Subcutaneous abdominal adipose tissue (tissue), 5 donors: ENCODE results near the gene HSD3B1.

ENCODE experiments used
- H3K27ac ChIP-seq: one replicate; pipeline ENCODE4 v1.7.0; 2013; ENCODE audit warnings: low read depth, mild to moderate bottlenecking, inconsistent platforms, low read length, moderate library complexity
- H3K27me3 ChIP-seq, 5 donors: one replicate each; pipeline ENCODE4 v1.7.0; 2013; ENCODE audit warnings: low read length in 5 of 5, inconsistent platforms in 1 of 5; ENCODE audit not compliant: control insufficient read depth in 5 of 5, insufficient read depth in 4 of 5
- H3K36me3 ChIP-seq, 5 donors: one replicate each; pipeline ENCODE4 v1.7.0; 2013; ENCODE audit warnings: low read length in 5 of 5; ENCODE audit not compliant: control insufficient read depth in 5 of 5, insufficient read depth in 5 of 5
- H3K4me1 ChIP-seq, 5 donors: one replicate each; pipeline ENCODE4 v1.7.0; 2013; ENCODE audit warnings: low read length in 5 of 5, mild to moderate bottlenecking in 3 of 5, moderate library complexity in 1 of 5; ENCODE audit not compliant: control insufficient read depth in 5 of 5, insufficient read depth in 5 of 5
- H3K4me3 ChIP-seq, 5 donors: one replicate each; pipeline ENCODE4 v1.7.0; 2013; ENCODE audit warnings: low read length in 5 of 5, low read depth in 1 of 5
- H3K9ac ChIP-seq, 5 donors: one replicate each; pipeline ENCODE4 v1.7.0; 2013; ENCODE audit warnings: low read length in 5 of 5, mild to moderate bottlenecking in 4 of 5, moderate library complexity in 3 of 5
- H3K9me3 ChIP-seq, 5 donors: one replicate each; pipeline ENCODE4 v1.7.0; 2013; ENCODE audit warnings: low read length in 5 of 5; ENCODE audit not compliant: control insufficient read depth in 5 of 5
- donor health status: healthy.
- donor health status: healthy.
- donor health status: healthy.
- donor health status: healthy.
- donor health status: healthy.

The HSD3B1 gene

DNA sequence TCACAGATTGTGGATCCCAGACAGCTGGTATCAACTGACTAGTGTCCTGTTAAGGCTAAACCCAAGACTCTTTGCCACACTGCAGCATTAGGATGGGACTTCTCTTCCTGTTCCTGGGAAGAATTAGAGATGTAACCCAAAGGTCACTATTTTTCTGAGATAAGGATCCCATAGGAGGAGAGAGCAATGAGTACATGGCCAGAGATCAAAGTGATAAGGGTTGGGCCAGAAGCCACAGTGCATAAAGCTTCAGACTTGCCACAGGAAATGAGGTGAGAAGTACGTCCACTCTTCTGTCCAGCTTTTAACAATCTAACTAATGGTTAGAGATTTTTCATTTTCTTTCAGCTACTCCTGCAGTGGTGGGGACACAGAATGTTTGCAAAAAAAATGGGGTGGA lies at the start of gene HSD3B1:
Gene HSD3B1 (plus strand): TSS at position 270 of the 400 bp plus-strand sequence. CDS start 267 bp downstream, outside the sequence.
- Histone ChIP-seq H3K4me1 (peaks cover 0 to 6% (median 3%) of the 10 kb centered on the region in 5 donors), H3K4me3 (no peak within 1 kb of the TSS), H3K9ac (no peak within 1 kb of the TSS), H3K36me3 (no peaks in the 10 kb centered on the region), H3K9me3 (no peaks in the 10 kb centered on the region), H3K27ac (no peak within 1 kb of the TSS), H3K27me3 (no peaks in the 10 kb centered on the region)

DNA sequence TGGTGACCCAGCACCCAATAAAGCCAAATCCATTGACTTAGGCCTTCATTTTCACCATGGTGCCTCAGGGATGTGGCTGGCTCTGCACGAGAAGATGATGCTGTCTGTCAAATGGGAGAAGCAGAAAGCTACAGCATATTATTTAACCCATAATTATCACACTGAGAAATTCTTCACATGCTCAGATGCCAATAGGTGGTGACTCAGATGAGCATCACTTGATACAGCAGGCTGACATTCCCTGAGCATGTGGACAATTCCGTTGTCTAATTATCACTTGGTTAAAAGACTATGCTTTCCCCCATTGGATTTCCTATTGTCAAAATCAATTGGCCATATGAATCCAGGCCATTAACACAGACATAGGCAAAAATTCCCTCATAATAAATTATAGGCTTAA lies 44.0 kb upstream of the HSD3B1 start:
- Histone ChIP-seq H3K36me3 (no peaks in the 10 kb centered on the region), H3K4me1 (peaks cover 0 to 11% (median 8%) of the 10 kb centered on the region in 5 donors), H3K9ac (no peak overlapping the region), H3K9me3 (no peaks in the 10 kb centered on the region), H3K27me3 (no peaks in the 10 kb centered on the region), H3K4me3 (no peak overlapping the region), H3K27ac (no peak overlapping the region)

DNA sequence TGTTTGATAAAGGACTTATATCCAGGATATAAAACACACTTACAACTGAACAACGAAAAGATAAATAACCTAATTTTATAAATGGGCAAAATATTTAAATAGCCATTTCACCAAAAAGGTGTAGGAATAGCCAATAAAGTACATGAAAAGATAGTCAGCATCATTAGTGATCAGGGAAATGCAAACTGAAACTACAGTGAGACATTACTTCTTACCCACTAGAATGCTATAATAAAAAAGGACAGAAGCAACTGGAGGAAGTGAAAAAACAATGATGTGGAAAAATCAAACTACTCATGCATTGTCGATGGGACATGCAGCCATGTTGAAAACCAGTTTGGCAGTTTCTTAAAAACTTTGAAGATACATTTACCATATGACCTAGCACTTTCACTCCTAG lies 43.4 kb upstream of the HSD3B1 start:
- Histone ChIP-seq H3K27me3 (no peaks in the 10 kb centered on the region), H3K4me3 (no peak overlapping the region), H3K9me3 (no peaks in the 10 kb centered on the region), H3K9ac (no peak overlapping the region), H3K36me3 (no peaks in the 10 kb centered on the region), H3K4me1 (peaks cover 2 to 14% (median 8%) of the 10 kb centered on the region in 5 donors), H3K27ac (no peak overlapping the region)

DNA sequence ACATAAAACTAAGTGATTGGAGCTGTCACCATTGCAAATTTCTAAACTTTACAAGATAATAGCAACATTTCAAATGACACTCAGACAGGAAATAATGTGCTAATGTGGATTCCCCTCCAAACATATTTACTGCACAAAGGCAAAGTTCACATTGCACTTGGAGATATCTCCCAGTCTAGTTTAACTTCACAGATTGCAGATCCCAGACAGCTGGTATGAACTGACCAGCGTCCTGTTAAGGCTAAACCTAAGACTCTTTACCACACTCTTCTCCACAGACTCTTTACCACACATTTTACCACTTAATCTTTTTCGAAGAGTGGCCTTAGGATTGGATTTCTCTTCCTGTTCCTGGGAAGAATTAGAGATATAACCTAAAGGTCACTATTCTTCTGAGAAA lies 40.6 kb upstream of the HSD3B1 start:
- Histone ChIP-seq H3K4me3 (no peak overlapping the region), H3K4me1 (peaks cover 2 to 14% (median 8%) of the 10 kb centered on the region in 5 donors), H3K27me3 (no peaks in the 10 kb centered on the region), H3K27ac (no peak overlapping the region), H3K36me3 (no peaks in the 10 kb centered on the region), H3K9ac (no peak overlapping the region), H3K9me3 (no peaks in the 10 kb centered on the region)

DNA sequence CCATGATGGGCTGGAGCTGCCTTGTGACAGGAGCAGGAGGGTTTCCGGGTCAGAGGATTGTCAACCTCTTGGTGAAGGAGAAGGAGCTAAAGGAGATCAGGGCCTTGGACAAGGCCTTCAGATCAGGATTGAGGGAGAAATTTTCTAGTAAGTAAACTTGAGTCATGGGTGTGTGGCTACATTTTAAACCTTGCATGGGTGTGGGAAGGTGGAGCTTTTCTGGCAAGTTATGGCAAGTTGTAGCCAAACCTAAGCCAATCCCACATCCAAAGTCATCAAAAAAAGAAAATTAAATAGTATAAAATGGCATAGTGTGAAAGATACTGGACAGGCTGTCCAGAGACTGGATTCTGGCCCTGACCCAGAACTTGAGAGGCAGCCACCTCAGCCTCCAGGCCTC lies 39.8 kb upstream of the HSD3B1 start:
- Histone ChIP-seq H3K4me3 (no peak overlapping the region), H3K27ac (no peak overlapping the region), H3K9me3 (no peaks in the 10 kb centered on the region)

DNA sequence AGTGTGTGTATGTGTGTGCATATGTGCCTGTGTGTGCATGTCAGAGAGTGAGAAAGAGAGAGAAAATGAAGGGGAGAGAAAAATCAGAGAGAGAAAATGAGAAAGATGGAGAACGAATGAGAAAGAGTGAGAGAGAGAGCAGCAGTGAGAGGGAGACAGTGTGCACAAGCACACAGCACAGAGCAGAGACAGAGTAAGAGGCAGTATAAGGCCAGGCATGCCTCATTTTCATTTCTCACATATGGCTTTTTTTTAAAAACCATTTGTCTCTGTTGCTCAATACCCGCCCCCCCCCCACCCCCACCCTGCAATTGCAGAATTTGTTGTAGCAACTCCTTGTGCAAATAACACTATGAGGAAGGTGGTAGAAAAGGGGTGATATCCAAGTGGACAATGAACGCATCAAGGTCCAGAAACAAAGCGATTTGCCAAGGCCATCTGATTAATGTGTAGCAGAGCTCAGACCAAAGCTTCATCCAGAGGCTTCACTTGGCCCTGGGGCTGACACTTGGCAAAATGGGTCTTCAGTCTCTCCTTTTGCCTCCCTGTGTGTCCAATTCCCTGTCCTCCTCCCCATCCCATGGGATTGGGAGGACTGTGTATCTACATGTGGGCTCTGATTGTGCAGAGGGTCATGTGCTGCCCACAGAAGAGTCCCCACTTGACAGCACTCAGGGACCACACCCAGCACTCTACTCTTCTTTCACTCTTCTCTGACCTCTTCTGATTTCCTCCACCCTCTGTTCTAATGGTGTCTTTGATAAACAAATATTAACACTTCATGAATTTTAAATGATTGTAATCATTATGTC lies 38.9 kb upstream of the HSD3B1 start:
- Histone ChIP-seq H3K36me3 (no peaks in the 10 kb centered on the region), H3K4me3 (no peak overlapping the region), H3K9me3 (no peaks in the 10 kb centered on the region), H3K9ac (no peak overlapping the region), H3K27me3 (no peaks in the 10 kb centered on the region), H3K4me1 (peaks cover 2 to 14% (median 8%) of the 10 kb centered on the region in 5 donors), H3K27ac (no peak overlapping the region)

More for the DNA sequence above, 39.8 kb upstream of the HSD3B1 start:
- no peaks in the 10 kb centered on the region for H3K27me3 ChIP-seq
- peaks cover 2 to 14% (median 8%) of the 10 kb centered on the region in 5 donors for H3K4me1 ChIP-seq
- H3K36me3 ChIP-seq, result no peaks in the 10 kb centered on the region
- H3K9ac ChIP-seq, result no peak overlapping the region

DNA sequence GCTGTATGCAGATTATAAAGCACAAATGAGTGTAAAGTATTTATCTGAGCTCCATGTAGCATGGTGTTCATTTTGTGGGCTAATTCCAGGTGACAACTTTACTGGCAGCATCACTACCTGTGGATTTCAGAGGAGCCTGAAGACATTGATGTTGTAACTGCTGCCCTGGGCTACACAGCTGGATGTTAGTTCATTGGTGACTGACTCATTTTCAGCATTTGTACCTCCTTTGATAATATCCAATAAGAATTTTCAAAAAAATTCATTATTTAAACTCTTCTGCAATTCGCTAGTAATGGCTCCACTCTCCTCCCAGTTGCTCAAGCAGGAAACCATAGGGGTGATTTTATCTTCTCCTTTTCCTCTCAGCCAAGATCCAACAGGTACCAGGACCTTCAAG lies 37.3 kb upstream of the HSD3B1 start:
- H3K4me3 ChIP-seq, result no peak overlapping the region
- H3K9me3 ChIP-seq, result no peaks in the 10 kb centered on the region
- H3K27ac ChIP-seq, result no peak overlapping the region
- H3K9ac ChIP-seq, result no peak overlapping the region
- no peaks in the 10 kb centered on the region for H3K36me3 ChIP-seq
- H3K27me3 ChIP-seq, result no peaks in the 10 kb centered on the region
- H3K4me1 ChIP-seq, result peaks cover 2 to 14% (median 8%) of the 10 kb centered on the region in 5 donors

DNA sequence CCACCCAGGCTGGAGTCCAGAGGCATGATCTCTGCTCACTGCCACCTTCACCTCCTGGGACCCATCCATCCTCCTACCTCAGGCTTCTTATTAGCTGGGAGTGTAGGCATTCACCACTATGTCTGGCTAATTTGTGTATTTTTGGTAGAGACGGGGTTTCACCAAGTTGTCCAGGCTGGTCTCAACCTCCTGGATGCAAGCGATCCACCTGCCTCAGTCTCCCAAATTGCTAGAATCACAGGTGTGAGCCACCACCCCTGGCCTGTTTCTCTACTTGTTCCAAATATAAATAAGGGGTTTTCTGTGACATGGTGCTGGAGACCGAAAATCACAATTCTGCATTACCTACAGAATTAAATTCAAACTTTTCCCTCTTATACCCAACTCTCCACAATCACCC lies 36.6 kb upstream of the HSD3B1 start:
- H3K9ac ChIP-seq, result no peak overlapping the region
- peaks cover 2 to 14% (median 8%) of the 10 kb centered on the region in 5 donors for H3K4me1 ChIP-seq
- no peaks in the 10 kb centered on the region for H3K36me3 ChIP-seq
- H3K4me3 ChIP-seq, result no peak overlapping the region
- no peaks in the 10 kb centered on the region for H3K27me3 ChIP-seq
- no peak overlapping the region for H3K27ac ChIP-seq
- H3K9me3 ChIP-seq, result no peaks in the 10 kb centered on the region

DNA sequence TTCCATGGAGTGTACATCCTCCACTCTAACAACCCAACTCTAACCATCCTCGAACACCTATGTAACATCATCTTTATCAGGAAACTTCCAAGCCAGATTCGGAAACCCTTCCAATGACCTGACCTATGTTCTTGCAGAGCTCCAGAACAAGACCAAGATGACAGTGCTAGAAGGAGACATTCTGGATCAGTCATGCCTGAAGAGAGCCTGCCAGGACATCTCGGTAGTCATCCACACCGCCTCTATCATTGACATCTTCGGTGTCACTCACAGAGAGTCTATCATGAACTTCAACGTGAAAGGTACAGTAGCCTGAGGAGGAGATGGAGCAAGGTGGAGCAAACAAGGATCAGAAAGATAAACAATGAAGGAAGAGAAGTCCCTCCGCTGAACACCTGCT lies 36.1 kb upstream of the HSD3B1 start:
- H3K9me3 ChIP-seq, result no peaks in the 10 kb centered on the region
- no peaks in the 10 kb centered on the region for H3K36me3 ChIP-seq
- H3K27me3 ChIP-seq, result no peaks in the 10 kb centered on the region
- H3K4me3 ChIP-seq, result no peak overlapping the region
- H3K9ac ChIP-seq, result no peak overlapping the region
- no peak overlapping the region for H3K27ac ChIP-seq
- H3K4me1 ChIP-seq, result peaks cover 2 to 13% (median 7%) of the 10 kb centered on the region in 5 donors

DNA sequence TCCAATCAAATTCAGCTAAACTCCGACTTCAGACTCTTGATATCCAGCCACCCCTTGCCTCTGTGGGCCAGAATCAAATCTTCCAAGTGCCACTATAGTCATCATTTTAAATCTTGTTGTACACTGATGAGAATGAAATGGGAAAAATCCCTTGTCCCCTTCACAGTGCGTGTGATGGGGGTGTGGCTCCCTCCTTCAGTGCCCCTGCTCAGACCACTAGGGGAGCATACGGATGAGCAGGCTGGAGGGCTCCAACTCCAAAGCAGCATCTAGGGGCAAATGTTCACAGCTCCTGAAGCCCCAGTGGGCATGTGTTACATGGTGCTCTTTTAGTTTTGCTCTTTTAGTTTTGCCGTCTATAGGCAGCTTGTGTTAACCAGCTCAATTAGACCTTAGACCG lies 35.4 kb upstream of the HSD3B1 start:
- no peaks in the 10 kb centered on the region for H3K36me3 ChIP-seq
- H3K4me1 ChIP-seq, result peaks cover under 1 to 8% (median 2%) of the 10 kb centered on the region in 5 donors
- H3K27ac ChIP-seq, result no peak overlapping the region
- H3K27me3 ChIP-seq, result no peaks in the 10 kb centered on the region
- H3K9ac ChIP-seq, result no peak overlapping the region
- no peak overlapping the region for H3K4me3 ChIP-seq
- no peaks in the 10 kb centered on the region for H3K9me3 ChIP-seq
